HEK293 (cell line): Measurements from ENCODE around the gene MSTO1.

Source experiments
- CTCF ChIA-PET: fragments of 350-600 bp; formaldehyde crosslinking; extraction: SDS; loops from one replicate; lab custom pipeline; 2021; ENCODE audit warnings: antibody characterized with exemption; lab: Yijun Ruan, JAX
- POLR2A ChIA-PET: fragments of 300-600 bp; formaldehyde crosslinking; extraction: SDS; loops from one replicate; lab custom pipeline; 2020; ENCODE audit warnings: antibody characterized with exemption, inconsistent platforms; lab: Yijun Ruan, JAX
- H3K27ac ChIP-seq: fragments of 200-500 bp; sonication (Bioruptor generic); 2 replicates; pipeline ENCODE4 v1.5.1; 2014; ENCODE audit warnings: low read depth, low read length, control low read depth, inconsistent platforms; ENCODE audit errors: extremely low read depth
- H3K36me3 ChIP-seq, 2 experiments: fragments of 200-500 bp in 1 of 2; sonication (Bioruptor generic) in 1 of 2; 1 replicate in 1 of 2; 2 replicates in 1 of 2; pipeline ENCODE4 v1.5.1; 2014 to 2017; ENCODE audit warnings: inconsistent platforms in 2 of 2, low read length in 2 of 2; ENCODE audit not compliant: control insufficient read depth in 2 of 2, insufficient read depth in 1 of 2
- H3K4me1 ChIP-seq: fragments of 200-500 bp; sonication (Bioruptor generic); 2 replicates; pipeline ENCODE4 v1.5.1; 2014; ENCODE audit warnings: mild to moderate bottlenecking, low read length, inconsistent platforms; ENCODE audit not compliant: control insufficient read depth, insufficient read depth
- H3K4me3 ChIP-seq: 2 replicates; pipeline ENCODE4 v1.5.1; 2011; ENCODE audit warnings: low read depth, mild to moderate bottlenecking, control low read depth, low read length, moderate library complexity
- H3K9me3 ChIP-seq: fragments of 200-500 bp; sonication (Bioruptor generic); 2 replicates; pipeline ENCODE4 v1.5.1; 2014; ENCODE audit warnings: low read depth, low read length, inconsistent platforms; ENCODE audit not compliant: control insufficient read depth, insufficient read depth
- BCL11A ChIP-seq: fragments of 450-650 bp; formaldehyde crosslinking; IDR thresholded peaks from 2 replicates; pipeline ENCODE4 v1.5.1; 2016; ENCODE audit warnings: low read depth, missing biosample characterization, missing genetic modification characterization
- BCL11B ChIP-seq: fragments of 450-650 bp; formaldehyde crosslinking; IDR thresholded peaks from 2 replicates; pipeline ENCODE4 v1.5.1; 2016; ENCODE audit warnings: low read depth, missing biosample characterization, missing genetic modification characterization
- CTCF ChIP-seq: fragments of 450-650 bp; formaldehyde crosslinking; IDR thresholded peaks from 2 replicates; pipeline ENCODE4 v1.5.1; 2016; ENCODE audit warnings: missing biosample characterization, missing genetic modification characterization
- PRDM10 ChIP-seq: fragments of 450-650 bp; formaldehyde crosslinking; IDR thresholded peaks from 2 replicates; pipeline ENCODE4 v1.5.1; 2016; ENCODE audit warnings: missing biosample characterization, missing genetic modification characterization
- WT1 ChIP-seq: fragments of 450-650 bp; formaldehyde crosslinking; IDR thresholded peaks from 2 replicates; pipeline ENCODE4 v1.5.1; 2016; ENCODE audit warnings: missing biosample characterization, missing genetic modification characterization
- ZBTB11 ChIP-seq: fragments of 450-650 bp; formaldehyde crosslinking; conservative IDR thresholded peaks from 2 replicates; pipeline ENCODE4 v1.5.1; 2016; ENCODE audit warnings: low read depth, missing biosample characterization, missing genetic modification characterization
- ZFHX2 ChIP-seq: fragments of 450-650 bp; formaldehyde crosslinking; conservative IDR thresholded peaks from 2 replicates; pipeline ENCODE4 v1.5.1; 2016; ENCODE audit warnings: missing biosample characterization, missing genetic modification characterization
- ZFP41 ChIP-seq: fragments of 450-650 bp; formaldehyde crosslinking; IDR thresholded peaks from 2 replicates; pipeline ENCODE4 v1.5.1; 2016; ENCODE audit warnings: missing biosample characterization, missing genetic modification characterization, borderline replicate concordance
- ZNF140 ChIP-seq: fragments of 450-650 bp; formaldehyde crosslinking; IDR thresholded peaks from 2 replicates; pipeline ENCODE4 v1.5.1; 2016; ENCODE audit warnings: missing biosample characterization, missing genetic modification characterization
- ZNF175 ChIP-seq: fragments of 450-650 bp; formaldehyde crosslinking; IDR thresholded peaks from 2 replicates; pipeline ENCODE4 v1.5.1; 2016; ENCODE audit warnings: missing biosample characterization, missing genetic modification characterization
- ZNF488 ChIP-seq: fragments of 450-650 bp; formaldehyde crosslinking; IDR thresholded peaks from 2 replicates; pipeline ENCODE4 v1.5.1; 2016; ENCODE audit warnings: missing biosample characterization, missing genetic modification characterization
- ZNF521 ChIP-seq: fragments of 450-650 bp; formaldehyde crosslinking; IDR thresholded peaks from 2 replicates; pipeline ENCODE4 v1.5.1; 2017; ENCODE audit warnings: missing biosample characterization, mild to moderate bottlenecking, missing genetic modification characterization
- ZNF596 ChIP-seq: fragments of 450-650 bp; IDR thresholded peaks from 2 replicates; pipeline ENCODE4 v1.5.0; 2018; ENCODE audit warnings: missing biosample characterization, mild to moderate bottlenecking, missing genetic modification characterization, moderate library complexity
- ZNF626 ChIP-seq: fragments of 450-650 bp; sonication (Bioruptor Pico); formaldehyde crosslinking; IDR thresholded peaks from 2 replicates; pipeline ENCODE4 v1.5.1; 2018; ENCODE audit warnings: missing biosample characterization, missing genetic modification characterization, inconsistent platforms

The MSTO1 gene

GRCh38 chr1:155607708-155608107 lies 2.3 kb upstream of the MSTO1 start:
- no peak for TF ChIP-seq ZFHX2 (tag by site-specific recombination)
- TF ChIP-seq ZNF175, result no peak
- TF ChIP-seq WT1 (tag by site-specific recombination), result no peak
- no peak for TF ChIP-seq ZNF626 (tag by site-specific recombination)
- TF ChIP-seq CTCF (tag by site-specific recombination), result 0 out of 2 replicates have a peak, but pooled peaks have one; percentile 16
- TF ChIP-seq PRDM10 (tag by site-specific recombination), result 0 out of 2 replicates have a peak, but pooled peaks have one; percentile 65
- TF ChIP-seq, all 188 proteins: peak for 2
- H3K4me1 ChIP-seq, result no peaks in the 10 kb centered on the region
- H3K9me3 ChIP-seq, result no peaks in the 10 kb centered on the region
- H3K4me3 ChIP-seq, result no peak overlapping the region
- H3K36me3 ChIP-seq, result peaks cover 0 to 9% of the 10 kb centered on the region in 2 experiments; a peak in 1 of 3 replicates
- CTCF ChIA-PET, result interaction anchor here (0.6 to 0.8 kb wide), 2 partner anchors 8 to 462 kb away, joined by 3 read pairs; no protein-coding TSS in a partner anchor
- H3K27ac ChIP-seq, result no peak overlapping the region
- POLR2A ChIA-PET, result no interaction called here

GRCh38 chr1:155608888-155609225 lies 1.2 kb upstream of the MSTO1 start:
- no peaks in the 10 kb centered on the region for H3K4me1 ChIP-seq
- H3K9me3 ChIP-seq, result no peaks in the 10 kb centered on the region
- POLR2A ChIA-PET, result interaction anchor here (0.9 kb wide), 1 partner anchor 335 kb away, joined by 4 read pairs; the partner anchor contains the start of gene CLK2
- H3K36me3 ChIP-seq, result peaks cover 0 to 19% of the 10 kb centered on the region in 2 experiments; a peak in 1 of 3 replicates
- no peak for TF ChIP-seq ZNF626 (tag by site-specific recombination)
- no peak for TF ChIP-seq BCL11A
- TF ChIP-seq ZBTB11 (tag by site-specific recombination), result no peak
- TF ChIP-seq ZNF521 (tag by site-specific recombination), result no peak
- TF ChIP-seq BCL11B (tag by site-specific recombination), result no peak
- no peak for TF ChIP-seq ZNF488
- no peak for TF ChIP-seq ZFP41 (tag by site-specific recombination)
- no peak for TF ChIP-seq ZNF596 (tag by site-specific recombination)
- no peak for TF ChIP-seq ZNF140 (tag by site-specific recombination)
- no peak overlapping the region for H3K4me3 ChIP-seq
- H3K27ac ChIP-seq, result no peak overlapping the region
- CTCF ChIA-PET, result no interaction called here
